Testis (tissue), 2 donors: ENCODE measurements around the gene HHATL.

ENCODE experiments used
- POLR2A ChIP-seq: fragments of 450-650 bp; IDR thresholded peaks from one replicate; pipeline ENCODE4 v1.6.1; 2017; ENCODE audit warnings: antibody characterized with exemption, mild to moderate bottlenecking, moderate library complexity
- TF ChIP-seq, protein P1 (sequence below), 3 experiments: fragments of 450-650 bp in 2 of 3; fragments of 200-600 bp in 1 of 3; sonication (generic) in 1 of 3; IDR thresholded peaks; one replicate each; pipeline ENCODE4 v1.5.1; 2016 to 2019; ENCODE audit warnings: antibody characterized with exemption in 3 of 3, mild to moderate bottlenecking in 2 of 3, moderate library complexity in 1 of 3

DNA sequence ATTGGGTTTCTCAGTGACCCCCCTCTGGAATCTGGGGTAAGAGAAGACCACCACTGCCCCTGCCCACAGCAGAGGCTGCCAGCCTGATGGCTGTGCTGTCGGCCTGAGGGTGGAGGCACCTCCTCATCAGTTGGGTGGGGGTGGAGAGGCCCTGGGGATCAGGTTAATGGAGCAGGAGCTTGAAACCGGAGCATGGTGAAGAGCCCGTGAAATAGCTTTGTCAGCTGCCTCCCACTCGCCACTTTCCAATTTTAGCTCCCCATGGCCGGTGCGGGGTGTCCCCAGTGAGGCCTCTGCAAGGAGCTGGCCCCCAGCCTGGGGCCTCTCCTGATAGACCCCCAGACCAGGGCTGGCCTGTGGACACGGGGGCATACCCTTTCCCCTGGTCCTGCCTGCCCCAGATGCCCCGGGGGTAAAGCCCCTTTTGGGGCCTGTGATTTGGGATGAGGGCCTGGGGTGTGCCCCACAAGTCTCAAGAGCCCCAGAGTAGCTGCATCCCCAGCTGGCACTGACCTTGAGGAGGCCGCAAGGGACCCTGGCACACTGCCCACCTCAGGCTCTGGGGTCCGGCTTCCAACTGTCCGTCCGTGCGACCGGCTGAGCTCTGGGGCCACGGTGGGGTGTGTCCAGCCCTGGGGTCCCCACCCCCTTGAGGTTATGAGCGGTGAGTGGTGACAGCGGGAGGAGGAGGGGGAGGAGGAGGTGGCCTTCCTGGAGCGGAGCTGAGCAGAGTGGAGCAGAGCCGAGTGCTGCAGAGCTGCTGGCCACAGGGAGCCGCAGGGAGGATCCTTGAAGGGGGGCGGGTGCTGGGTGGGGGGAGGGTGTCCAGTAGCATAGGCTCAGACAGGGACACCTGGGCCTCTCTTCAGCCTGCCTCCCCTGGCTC lies at the start of gene HHATL:
- TF ChIP-seq, protein P1, sequence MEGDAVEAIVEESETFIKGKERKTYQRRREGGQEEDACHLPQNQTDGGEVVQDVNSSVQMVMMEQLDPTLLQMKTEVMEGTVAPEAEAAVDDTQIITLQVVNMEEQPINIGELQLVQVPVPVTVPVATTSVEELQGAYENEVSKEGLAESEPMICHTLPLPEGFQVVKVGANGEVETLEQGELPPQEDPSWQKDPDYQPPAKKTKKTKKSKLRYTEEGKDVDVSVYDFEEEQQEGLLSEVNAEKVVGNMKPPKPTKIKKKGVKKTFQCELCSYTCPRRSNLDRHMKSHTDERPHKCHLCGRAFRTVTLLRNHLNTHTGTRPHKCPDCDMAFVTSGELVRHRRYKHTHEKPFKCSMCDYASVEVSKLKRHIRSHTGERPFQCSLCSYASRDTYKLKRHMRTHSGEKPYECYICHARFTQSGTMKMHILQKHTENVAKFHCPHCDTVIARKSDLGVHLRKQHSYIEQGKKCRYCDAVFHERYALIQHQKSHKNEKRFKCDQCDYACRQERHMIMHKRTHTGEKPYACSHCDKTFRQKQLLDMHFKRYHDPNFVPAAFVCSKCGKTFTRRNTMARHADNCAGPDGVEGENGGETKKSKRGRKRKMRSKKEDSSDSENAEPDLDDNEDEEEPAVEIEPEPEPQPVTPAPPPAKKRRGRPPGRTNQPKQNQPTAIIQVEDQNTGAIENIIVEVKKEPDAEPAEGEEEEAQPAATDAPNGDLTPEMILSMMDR (IDR thresholded peaks at IDR 0.05) = no peak
- no peak for TF ChIP-seq POLR2A
